Mucosa of stomach (tissue), 1 donor: ENCODE data around the gene H2AZ1.

Experiments used
- H3K27me3 ChIP-seq: one replicate; pipeline ENCODE4 v1.7.0; 2013; ENCODE audit warnings: mild to moderate bottlenecking, low read length; ENCODE audit not compliant: control insufficient read depth, insufficient read depth
- H3K36me3 ChIP-seq: one replicate; pipeline ENCODE4 v1.7.0; 2013; ENCODE audit warnings: low read length; ENCODE audit not compliant: control insufficient read depth, insufficient read depth
- H3K4me1 ChIP-seq: one replicate; pipeline ENCODE4 v1.7.0; 2013; ENCODE audit warnings: mild to moderate bottlenecking, low read length; ENCODE audit not compliant: control insufficient read depth, insufficient read depth
- H3K4me3 ChIP-seq: one replicate; pipeline ENCODE4 v1.7.0; 2013; ENCODE audit warnings: low read length
- H3K9ac ChIP-seq: one replicate; pipeline ENCODE4 v1.7.0; 2013; ENCODE audit warnings: mild to moderate bottlenecking, low read length, moderate library complexity
- H3K9me3 ChIP-seq: one replicate; pipeline ENCODE4 v1.7.0; 2013; ENCODE audit warnings: mild to moderate bottlenecking, low read length, moderate library complexity; ENCODE audit not compliant: control insufficient read depth
- donor health status: Pancreatic carcinoma.

Gene H2AZ1

GRCh38 chr4:99949999-99950912 lies at the start of gene H2AZ1:
TSS of gene H2AZ1 (minus strand) at chr4:99950275. CDS start at chr4:99950170, 105 bp downstream.
- Histone ChIP-seq H3K36me3 (no peaks in the 10 kb centered on the region), H3K4me3 (peak within 1 kb of the TSS; percentile 70), H3K27me3 (no peaks in the 10 kb centered on the region), H3K9ac (peak within 1 kb of the TSS; percentile 80), H3K4me1 (peaks cover 10% of the 10 kb centered on the region), H3K9me3 (no peaks in the 10 kb centered on the region)

GRCh38 chr4:99998062-99998867 lies 48.2 kb upstream of the H2AZ1 start:
- no peaks in the 10 kb centered on the region for H3K4me1 ChIP-seq
- H3K9ac ChIP-seq: no peak overlapping the region
- H3K9me3 ChIP-seq: no peaks in the 10 kb centered on the region
- no peaks in the 10 kb centered on the region for H3K36me3 ChIP-seq
- no peak overlapping the region for H3K4me3 ChIP-seq
- no peaks in the 10 kb centered on the region for H3K27me3 ChIP-seq

- Histone ChIP-seq H3K27me3 (no peaks in the 10 kb centered on the region), H3K4me3 (no peak overlapping the region), H3K4me1 (no peaks in the 10 kb centered on the region), H3K9me3 (no peaks in the 10 kb centered on the region), H3K36me3 (no peaks in the 10 kb centered on the region), H3K9ac (no peak overlapping the region)
These were observed 41.7 kb upstream of the H2AZ1 start for GRCh38 chr4:99991741-99992140.

- Histone ChIP-seq H3K36me3 (no peaks in the 10 kb centered on the region), H3K27me3 (no peaks in the 10 kb centered on the region)
These were observed 37.6 kb upstream of the H2AZ1 start for GRCh38 chr4:99987681-99988080.

GRCh38 chr4:99986792-99987191 lies 36.7 kb upstream of the H2AZ1 start:
- Histone ChIP-seq H3K36me3 (no peaks in the 10 kb centered on the region), H3K9me3 (no peaks in the 10 kb centered on the region), H3K27me3 (no peaks in the 10 kb centered on the region), H3K4me1 (no peaks in the 10 kb centered on the region), H3K9ac (no peak overlapping the region), H3K4me3 (no peak overlapping the region)

More at GRCh38 chr4:99987681-99988080, 37.6 kb upstream of the H2AZ1 start:
- H3K9me3 ChIP-seq: no peaks in the 10 kb centered on the region
- H3K4me3 ChIP-seq: no peak overlapping the region
- no peaks in the 10 kb centered on the region for H3K4me1 ChIP-seq
- H3K9ac ChIP-seq: no peak overlapping the region

- Histone ChIP-seq H3K9me3 (no peaks in the 10 kb centered on the region), H3K27me3 (no peaks in the 10 kb centered on the region), H3K4me3 (no peak overlapping the region), H3K9ac (no peak overlapping the region), H3K4me1 (no peaks in the 10 kb centered on the region), H3K36me3 (no peaks in the 10 kb centered on the region)
These were observed 33.3 kb upstream of the H2AZ1 start for GRCh38 chr4:99983289-99983943.

- Histone ChIP-seq H3K9me3 (no peaks in the 10 kb centered on the region), H3K36me3 (no peaks in the 10 kb centered on the region), H3K4me3 (no peak overlapping the region), H3K27me3 (no peaks in the 10 kb centered on the region), H3K4me1 (no peaks in the 10 kb centered on the region), H3K9ac (no peak overlapping the region)
These were observed 29.8 kb upstream of the H2AZ1 start for GRCh38 chr4:99979872-99980271.

- Histone ChIP-seq H3K9ac (no peak overlapping the region), H3K4me1 (no peaks in the 10 kb centered on the region), H3K9me3 (no peaks in the 10 kb centered on the region), H3K4me3 (no peak overlapping the region), H3K27me3 (no peaks in the 10 kb centered on the region), H3K36me3 (no peaks in the 10 kb centered on the region)
These were observed 21.5 kb upstream of the H2AZ1 start for GRCh38 chr4:99971453-99972111.

GRCh38 chr4:99968330-99968729 lies 18.3 kb upstream of the H2AZ1 start:
- H3K27me3 ChIP-seq: no peaks in the 10 kb centered on the region
- H3K36me3 ChIP-seq: no peaks in the 10 kb centered on the region
- H3K4me1 ChIP-seq: no peaks in the 10 kb centered on the region
- H3K4me3 ChIP-seq: no peak overlapping the region
- H3K9me3 ChIP-seq: no peaks in the 10 kb centered on the region
- H3K9ac ChIP-seq: no peak overlapping the region

GRCh38 chr4:99966692-99967091 lies 16.6 kb upstream of the H2AZ1 start:
- H3K9ac ChIP-seq: no peak overlapping the region
- no peaks in the 10 kb centered on the region for H3K27me3 ChIP-seq
- H3K9me3 ChIP-seq: no peaks in the 10 kb centered on the region
- H3K36me3 ChIP-seq: no peaks in the 10 kb centered on the region
- H3K4me3 ChIP-seq: no peak overlapping the region
- no peaks in the 10 kb centered on the region for H3K4me1 ChIP-seq

- no peaks in the 10 kb centered on the region for H3K9me3 ChIP-seq
- no peak overlapping the region for H3K9ac ChIP-seq
- no peaks in the 10 kb centered on the region for H3K4me1 ChIP-seq
- H3K27me3 ChIP-seq: no peaks in the 10 kb centered on the region
- H3K4me3 ChIP-seq: no peak overlapping the region
- no peaks in the 10 kb centered on the region for H3K36me3 ChIP-seq
These were observed 15.7 kb upstream of the H2AZ1 start for GRCh38 chr4:99965674-99966350.
